ENCODE results near the gene RPL15.
A peak's percentile ranks its signal among the peaks of the same experiment; 100 is the strongest.

The RPL15 gene

DNA sequence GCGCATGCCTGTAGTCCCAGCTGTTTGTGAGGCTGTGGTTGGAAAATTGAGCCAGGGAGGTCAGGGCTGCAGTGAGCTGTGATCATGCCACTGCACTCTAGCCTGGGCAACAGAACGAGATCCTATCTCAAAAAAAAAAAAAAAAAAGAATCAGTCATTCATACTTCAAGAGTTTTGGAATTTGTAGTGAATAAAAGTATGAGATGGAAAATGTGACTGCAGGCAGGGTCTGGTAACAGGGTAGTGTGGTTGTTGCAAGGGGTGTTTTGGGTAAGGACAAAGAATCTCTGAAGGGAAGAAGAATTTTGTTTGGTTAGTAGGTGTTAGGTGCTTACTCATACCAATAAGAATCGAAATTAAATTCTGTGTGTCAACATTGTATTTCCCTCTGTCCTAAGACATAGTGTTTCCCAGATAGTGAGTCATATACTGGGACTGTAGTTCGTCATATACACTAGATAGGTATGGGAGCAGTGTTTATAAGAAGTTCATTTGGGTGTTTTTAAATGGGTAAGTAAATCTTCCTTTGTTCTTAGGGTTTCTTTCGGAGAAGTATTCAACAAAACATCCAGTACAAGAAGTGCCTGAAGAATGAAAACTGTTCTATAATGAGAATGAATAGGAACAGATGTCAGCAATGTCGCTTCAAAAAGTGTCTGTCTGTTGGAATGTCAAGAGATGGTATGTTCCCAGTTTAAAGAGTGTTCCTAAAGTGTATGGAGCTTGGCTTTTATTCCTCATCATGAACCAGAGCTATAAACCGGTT is 42.4 kb downstream of the RPL15 start:
- peak in 1 of 2 donors; percentile 4 for DNase-seq (ENCODE audit: extremely low read depth in 1 of 2, low read depth in 1 of 2)

DNA sequence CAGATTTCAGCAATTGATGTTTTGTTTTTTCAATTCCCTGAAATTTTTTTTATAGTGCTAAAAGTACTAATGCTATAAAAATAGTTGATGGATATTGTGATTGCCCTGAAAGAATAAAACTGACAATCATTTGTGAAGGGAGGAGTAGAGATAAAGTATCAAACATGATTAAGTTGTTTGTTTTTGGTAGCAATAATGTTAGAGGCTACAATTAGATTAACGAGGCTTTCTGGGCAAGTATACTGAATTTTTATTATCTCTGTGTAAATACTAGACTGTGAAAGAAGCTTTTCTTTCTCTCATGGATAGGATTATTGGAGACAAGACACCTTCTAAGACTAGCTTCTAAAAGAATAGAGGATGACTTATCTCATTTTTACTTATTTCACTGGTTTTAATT is 43.7 kb downstream of the RPL15 start:
- no peak for DNase-seq (ENCODE audit: extremely low read depth in 1 of 2, low read depth in 1 of 2)

DNA sequence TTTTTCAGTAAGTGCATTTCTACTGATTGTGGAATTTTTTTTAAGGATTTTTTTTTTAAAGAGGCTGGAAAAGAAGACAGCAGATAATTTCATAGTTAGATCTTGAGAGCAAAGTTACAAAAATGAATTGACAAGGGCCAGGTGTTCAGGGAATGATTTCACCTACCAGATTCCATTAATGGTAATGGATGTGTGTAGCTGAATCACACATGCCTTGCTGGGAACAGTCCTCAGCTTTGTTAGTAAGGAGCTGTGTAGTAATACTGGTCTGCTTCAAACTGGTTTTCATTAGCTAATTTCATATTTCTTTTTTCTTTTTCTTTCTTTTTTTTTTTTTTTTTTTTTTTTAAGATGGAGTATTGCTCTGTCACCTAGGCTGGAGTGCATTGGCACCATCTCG is 44.1 kb downstream of the RPL15 start:
- DNase-seq (ENCODE audit: extremely low read depth in 1 of 2, low read depth in 1 of 2), result no peak

DNA sequence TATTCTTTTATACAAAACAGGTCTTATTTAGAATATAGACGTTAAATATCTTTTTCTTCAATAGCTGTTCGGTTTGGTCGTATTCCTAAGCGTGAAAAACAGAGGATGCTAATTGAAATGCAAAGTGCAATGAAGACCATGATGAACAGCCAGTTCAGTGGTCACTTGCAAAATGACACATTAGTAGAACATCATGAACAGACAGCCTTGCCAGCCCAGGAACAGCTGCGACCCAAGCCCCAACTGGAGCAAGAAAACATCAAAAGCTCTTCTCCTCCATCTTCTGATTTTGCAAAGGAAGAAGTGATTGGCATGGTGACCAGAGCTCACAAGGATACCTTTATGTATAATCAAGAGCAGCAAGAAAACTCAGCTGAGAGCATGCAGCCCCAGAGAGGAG is 45.0 kb downstream of the RPL15 start:
- DNase-seq (ENCODE audit: extremely low read depth in 1 of 2, low read depth in 1 of 2), result no peak

DNA sequence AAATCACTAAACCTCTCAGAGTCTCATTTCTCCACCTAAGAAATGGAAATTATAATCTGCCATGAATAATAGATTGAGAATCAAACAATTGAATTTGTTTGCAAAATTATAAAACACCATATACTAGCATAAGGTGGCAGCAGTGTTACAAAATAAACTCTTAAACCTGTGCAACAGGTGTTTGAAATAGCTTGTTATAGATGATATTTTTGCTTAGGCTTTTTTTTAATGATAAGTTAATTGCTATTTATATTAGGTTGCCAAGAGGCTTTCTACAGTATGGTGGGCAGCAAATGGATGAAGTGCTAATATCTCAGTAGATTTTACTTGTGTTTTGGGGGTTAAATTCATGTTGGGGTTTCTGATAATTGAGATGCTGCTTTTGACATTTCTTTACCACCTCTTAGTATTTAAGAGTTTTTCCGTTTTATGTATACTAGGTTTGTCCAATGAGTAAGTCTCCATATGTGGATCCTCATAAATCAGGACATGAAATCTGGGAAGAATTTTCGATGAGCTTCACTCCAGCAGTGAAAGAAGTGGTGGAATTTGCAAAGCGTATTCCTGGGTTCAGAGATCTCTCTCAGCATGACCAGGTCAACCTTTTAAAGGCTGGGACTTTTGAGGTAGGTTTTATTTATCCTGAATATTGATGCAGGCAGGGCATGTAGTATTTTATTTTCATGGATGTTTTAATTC is 47.8 kb downstream of the RPL15 start:
- DNase-seq (ENCODE audit: extremely low read depth in 1 of 2, low read depth in 1 of 2), result no peak

DNA sequence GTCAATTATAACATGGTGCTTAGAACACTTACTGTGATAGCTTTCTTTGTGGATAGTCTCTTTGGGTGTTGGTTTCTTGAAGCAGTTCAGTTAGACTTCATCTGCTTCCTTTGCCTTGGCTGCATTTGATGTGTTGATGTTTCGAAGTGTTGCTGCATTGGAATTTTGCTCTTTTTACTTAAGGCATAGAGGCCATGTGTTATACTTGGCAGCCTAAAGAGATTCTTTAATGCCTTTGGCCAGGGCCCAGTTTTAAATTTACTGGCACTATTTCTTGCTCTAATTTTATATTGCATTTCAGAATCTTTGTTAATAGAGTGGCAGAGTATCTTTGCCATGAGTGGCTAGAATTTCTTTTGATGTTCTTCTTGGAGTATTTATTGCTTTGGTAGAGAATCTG is 49.4 kb downstream of the RPL15 start:
- no peak for DNase-seq (ENCODE audit: extremely low read depth in 1 of 2, low read depth in 1 of 2)

DNA sequence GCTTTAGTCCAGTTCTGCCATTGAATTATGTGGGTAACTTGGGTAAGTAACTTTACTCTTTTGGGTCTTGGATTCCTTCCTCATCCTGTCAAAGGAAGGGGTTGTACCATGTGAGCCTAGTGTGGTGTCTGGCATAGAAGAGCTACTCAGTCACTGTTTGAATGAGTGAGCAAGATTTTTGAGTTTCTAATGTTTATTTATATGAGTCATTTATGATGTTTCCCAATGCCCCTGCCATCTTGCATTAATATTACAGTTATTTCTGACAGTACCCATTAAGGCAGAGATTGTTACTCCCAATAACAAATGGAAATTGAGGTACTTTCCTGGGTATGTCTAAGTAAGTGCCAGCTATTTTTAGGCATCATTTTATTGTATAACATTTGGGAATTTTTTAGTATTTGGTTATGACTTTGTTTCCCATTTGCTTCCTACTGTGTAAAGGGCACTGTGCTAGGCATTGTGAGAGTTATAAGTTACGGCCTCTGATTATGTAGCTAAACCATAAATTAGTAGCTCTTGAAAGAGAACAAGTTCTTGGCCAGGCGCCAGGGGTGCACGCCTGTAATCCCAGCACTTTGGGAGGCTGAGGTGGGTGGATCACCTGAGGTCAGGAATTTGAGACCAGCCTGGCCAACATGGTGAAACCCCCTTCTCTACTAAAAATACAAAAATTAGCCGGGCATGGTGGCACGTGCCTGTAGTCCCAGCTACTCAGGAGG is 51.7 kb downstream of the RPL15 start:
- DNase-seq (ENCODE audit: extremely low read depth in 1 of 2, low read depth in 1 of 2), result no peak

DNA sequence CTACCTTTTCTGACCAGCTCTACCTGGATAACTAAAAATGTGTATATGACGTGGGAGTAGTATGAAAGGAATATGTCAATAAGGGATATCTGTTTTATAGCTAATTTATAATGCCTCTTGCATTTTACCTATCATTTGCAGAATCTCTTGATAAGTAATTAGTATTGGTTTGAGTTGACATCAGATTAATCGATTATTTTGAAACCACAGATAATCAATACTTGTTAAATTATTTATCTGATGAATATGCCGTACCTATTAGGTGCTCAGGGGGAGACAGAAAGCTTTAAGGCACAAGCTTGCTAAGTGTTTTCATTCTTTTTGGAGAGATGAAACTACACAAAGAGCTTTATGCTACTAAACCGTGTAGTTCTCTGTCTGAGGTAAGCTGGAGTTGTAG is 52.5 kb downstream of the RPL15 start:
- DNase-seq (ENCODE audit: extremely low read depth in 1 of 2, low read depth in 1 of 2), result no peak
